SK-N-MC (cell line): Measurements from ENCODE around the gene NKD2.

Experiments
- DNase-seq: peaks from one replicate; pipeline ENCODE4 v3.0.0-alpha.2; 2011; ENCODE audit warnings: low read depth, low spot score
- H3K27ac ChIP-seq: fragments of 200-600 bp; sonication (generic); 2 replicates; pipeline ENCODE4 v1.5.1; 2016; ENCODE audit warnings: mixed run types
- H3K36me3 ChIP-seq: fragments of 200-600 bp; sonication (generic); 2 replicates; pipeline ENCODE4 v1.6.1; 2017; ENCODE audit warnings: antibody characterized with exemption, low read length, mixed read lengths; ENCODE audit not compliant: insufficient read depth
- H3K4me3 ChIP-seq: fragments of 200-600 bp; sonication (generic); 2 replicates; pipeline ENCODE4 v1.5.1; 2016
- H3K9ac ChIP-seq: fragments of 200-600 bp; sonication (generic); 2 replicates; pipeline ENCODE4 v1.8.0; 2017; ENCODE audit warnings: mixed run types, mixed read lengths; ENCODE audit not compliant: insufficient read length
- H3K9me3 ChIP-seq: fragments of 200-600 bp; sonication (generic); 2 replicates; pipeline ENCODE4 v1.6.1; 2017; ENCODE audit warnings: low read depth, mild to moderate bottlenecking, antibody characterized with exemption, low read length, moderate library complexity, mixed read lengths
- EZH2 ChIP-seq: fragments of 200-600 bp; sonication (generic); IDR thresholded peaks from one replicate; pipeline ENCODE4 v1.6.1; 2017; ENCODE audit warnings: antibody characterized with exemption
- FOXP2 ChIP-seq: optimal IDR thresholded peaks from 2 replicates; pipeline ENCODE3; 2011; ENCODE audit warnings: mild to moderate bottlenecking, moderate library complexity; ENCODE audit not compliant: insufficient read depth; ENCODE audit errors: extremely low read length, control extremely low read depth
- POLR2AphosphoS5 ChIP-seq: IDR thresholded peaks from 2 replicates; pipeline ENCODE4 v1.6.1; 2012; ENCODE audit warnings: mild to moderate bottlenecking, low read depth, low read length, borderline replicate concordance

Gene NKD2

DNA sequence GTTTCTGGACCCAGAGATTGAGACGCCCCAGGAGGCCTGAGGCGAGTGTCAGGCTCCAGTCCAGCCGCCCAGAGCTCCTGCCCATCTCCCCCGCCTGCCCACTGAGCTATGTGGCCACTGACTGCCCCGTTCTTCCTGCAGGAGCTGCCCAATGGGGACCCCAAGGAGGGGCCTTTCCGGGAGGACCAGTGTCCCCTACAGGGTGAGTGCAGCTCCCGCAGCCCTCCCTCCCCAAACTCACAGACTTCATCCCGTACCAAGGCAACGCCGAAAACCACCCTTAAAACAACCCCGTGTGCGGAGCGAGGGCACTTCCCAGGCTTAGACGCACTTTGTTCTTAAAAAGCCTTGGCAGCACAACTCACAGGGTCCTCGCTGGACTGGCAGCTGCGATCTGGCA, 23.4 kb downstream of the NKD2 start:
- TF ChIP-seq POLR2AphosphoS5 = no peak
- no peak for TF ChIP-seq EZH2
- TF ChIP-seq FOXP2 = no peak
- no peaks in the 10 kb centered on the region for H3K9me3 ChIP-seq
- H3K9ac ChIP-seq = no peak overlapping the region
- H3K4me3 ChIP-seq = no peak overlapping the region
- no peak overlapping the region for H3K27ac ChIP-seq
- no peaks in the 10 kb centered on the region for H3K36me3 ChIP-seq
- DNase-seq = no peak

DNA sequence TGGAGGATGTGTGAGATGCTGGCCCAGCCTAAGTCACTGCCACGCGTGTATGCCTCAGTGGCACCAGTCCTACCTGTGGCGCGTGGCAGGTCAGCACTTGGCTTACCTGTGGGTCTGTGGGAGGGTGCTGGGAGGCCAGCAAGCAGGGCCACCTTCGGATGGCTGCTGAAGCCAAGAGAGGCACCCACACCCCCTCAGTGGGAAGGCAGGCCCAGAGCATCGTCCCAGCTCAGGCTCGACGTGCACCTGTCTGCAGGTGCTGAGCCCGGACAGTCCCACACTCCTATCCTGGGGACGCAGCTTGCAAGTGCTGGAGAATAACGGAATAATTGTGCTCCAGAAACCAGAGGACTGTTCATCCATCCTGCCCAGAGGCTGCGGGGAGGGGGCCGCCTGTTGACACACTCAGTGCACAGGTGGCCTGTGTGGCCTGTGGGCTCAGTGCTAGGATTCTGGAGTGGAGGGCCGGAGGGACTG, 24.0 kb downstream of the NKD2 start:
- TF ChIP-seq EZH2 (no peak), FOXP2 (no peak), POLR2AphosphoS5 (no peak)
- no peak overlapping the region for H3K9ac ChIP-seq
- H3K27ac ChIP-seq = no peak overlapping the region

DNA sequence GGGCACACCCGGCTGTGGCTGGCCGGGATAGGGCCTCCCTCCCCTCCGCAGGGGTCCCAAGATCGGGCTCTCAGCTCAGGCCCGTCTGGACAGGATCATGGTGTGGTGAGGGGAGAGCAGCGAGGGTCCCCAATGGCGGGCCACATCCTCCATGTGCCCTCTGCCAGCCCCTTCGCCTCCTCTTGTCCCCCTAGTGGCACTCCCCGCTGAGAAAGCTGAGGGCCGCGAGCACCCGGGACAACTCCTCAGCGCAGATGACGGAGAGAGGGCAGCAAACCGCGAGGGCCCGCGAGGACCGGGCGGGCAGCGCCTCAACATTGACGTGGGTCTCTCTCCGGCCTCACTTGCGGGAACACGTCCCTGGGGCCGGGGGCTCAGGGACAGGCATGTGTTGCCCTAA, 24.6 kb downstream of the NKD2 start:
- H3K27ac ChIP-seq = no peak overlapping the region
- TF ChIP-seq FOXP2 (no peak), EZH2 (no peak), POLR2AphosphoS5 (no peak)
- H3K36me3 ChIP-seq = no peaks in the 10 kb centered on the region
- no peak for DNase-seq
- no peak overlapping the region for H3K9ac ChIP-seq
- no peak overlapping the region for H3K4me3 ChIP-seq
- H3K9me3 ChIP-seq = no peaks in the 10 kb centered on the region

More for the DNA sequence above, 24.0 kb downstream of the NKD2 start:
- no peak overlapping the region for H3K4me3 ChIP-seq
- H3K9me3 ChIP-seq = no peaks in the 10 kb centered on the region
- H3K36me3 ChIP-seq = no peaks in the 10 kb centered on the region
- DNase-seq = no peak

DNA sequence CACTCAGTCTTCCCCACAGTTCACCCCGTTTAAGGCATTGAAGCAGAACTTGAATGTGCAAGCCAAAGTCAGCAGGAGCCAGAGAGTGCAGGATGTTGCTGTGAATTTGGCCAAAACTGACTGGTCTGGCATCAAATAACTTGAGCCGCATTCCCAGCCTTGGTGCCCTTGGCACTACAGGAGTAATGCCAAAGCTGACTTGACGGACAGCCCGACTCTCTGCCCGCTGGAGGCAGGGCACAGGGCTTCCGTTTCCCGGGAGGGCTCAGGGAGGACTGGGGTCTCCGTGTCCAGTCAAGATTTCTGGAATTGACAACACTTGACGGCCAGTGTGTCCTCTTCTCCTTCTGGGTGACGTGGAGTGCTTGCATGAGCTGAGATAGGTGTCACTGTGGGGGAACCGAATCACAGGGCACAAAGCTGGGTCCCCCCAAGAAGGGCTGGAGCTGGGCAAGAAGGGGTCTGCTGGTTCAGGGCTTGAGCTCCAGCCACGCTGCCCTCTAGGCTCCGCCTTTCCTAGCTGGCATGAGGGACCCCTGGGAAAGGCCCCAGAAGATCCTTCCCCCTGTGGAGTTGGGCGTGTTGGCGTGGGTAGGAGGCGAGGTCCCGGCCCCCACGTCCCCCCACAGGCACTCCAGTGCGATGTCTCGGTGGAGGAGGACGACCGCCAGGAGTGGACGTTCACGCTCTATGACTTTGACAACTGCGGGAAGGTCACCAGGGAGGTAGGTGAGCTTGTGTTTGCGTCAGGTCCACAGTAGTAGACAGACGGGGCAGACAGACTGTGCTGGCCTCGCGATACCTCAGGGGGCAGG, 25.2 kb downstream of the NKD2 start:
- Histone ChIP-seq H3K27ac (no peak overlapping the region), H3K9ac (no peak overlapping the region), H3K9me3 (no peaks in the 10 kb centered on the region), H3K36me3 (no peaks in the 10 kb centered on the region), H3K4me3 (no peak overlapping the region)
- no peak for TF ChIP-seq FOXP2
- no peak for TF ChIP-seq EZH2
- TF ChIP-seq POLR2AphosphoS5 = no peak
- no peak for DNase-seq

DNA sequence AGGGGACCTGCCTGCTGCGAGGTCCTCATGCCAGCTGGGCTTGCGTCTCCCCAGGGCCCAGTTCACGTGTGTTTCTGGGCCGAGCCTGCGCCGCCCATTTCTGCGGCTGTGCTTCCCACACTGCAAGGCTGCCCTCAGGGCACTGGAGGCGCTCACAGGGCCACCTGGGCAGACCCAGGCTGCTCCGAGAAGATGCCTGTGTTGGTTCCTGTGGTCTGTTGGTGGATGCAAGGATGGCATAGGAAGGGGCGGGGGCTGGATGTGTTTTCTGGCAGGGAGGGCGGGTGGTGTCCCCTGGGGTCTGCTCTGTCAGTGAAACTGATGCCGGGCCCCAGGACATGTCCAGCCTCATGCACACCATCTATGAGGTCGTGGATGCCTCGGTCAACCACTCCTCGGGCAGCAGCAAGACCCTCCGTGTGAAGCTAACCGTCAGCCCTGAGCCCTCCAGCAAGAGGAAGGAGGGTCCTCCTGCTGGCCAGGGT, 25.9 kb downstream of the NKD2 start:
- Histone ChIP-seq H3K4me3 (no peak overlapping the region), H3K9ac (no peak overlapping the region), H3K27ac (no peak overlapping the region), H3K9me3 (no peaks in the 10 kb centered on the region), H3K36me3 (no peaks in the 10 kb centered on the region)
- TF ChIP-seq FOXP2 (no peak), POLR2AphosphoS5 (no peak), EZH2 (no peak)
- no peak for DNase-seq

DNA sequence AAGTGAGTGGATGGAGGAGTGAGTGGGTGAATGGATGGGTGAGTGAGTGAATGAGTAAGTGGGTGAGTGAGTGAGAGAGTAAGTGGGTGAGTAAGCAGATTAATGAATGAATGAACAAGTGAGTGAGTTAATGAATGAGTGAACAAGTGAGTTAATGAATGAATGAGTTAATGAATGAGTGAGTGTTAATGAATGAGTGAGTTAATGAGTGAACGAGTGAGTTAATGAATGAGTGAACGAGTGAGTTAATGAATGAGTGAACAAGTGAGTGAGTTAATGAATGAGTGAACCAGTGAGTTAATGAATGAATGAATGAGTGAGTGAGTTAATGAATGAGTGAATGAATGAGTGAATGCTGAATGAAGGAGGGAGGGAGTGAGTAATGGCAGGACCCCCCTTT, 26.4 kb downstream of the NKD2 start:
- Histone ChIP-seq H3K27ac (no peak overlapping the region), H3K4me3 (no peak overlapping the region)

DNA sequence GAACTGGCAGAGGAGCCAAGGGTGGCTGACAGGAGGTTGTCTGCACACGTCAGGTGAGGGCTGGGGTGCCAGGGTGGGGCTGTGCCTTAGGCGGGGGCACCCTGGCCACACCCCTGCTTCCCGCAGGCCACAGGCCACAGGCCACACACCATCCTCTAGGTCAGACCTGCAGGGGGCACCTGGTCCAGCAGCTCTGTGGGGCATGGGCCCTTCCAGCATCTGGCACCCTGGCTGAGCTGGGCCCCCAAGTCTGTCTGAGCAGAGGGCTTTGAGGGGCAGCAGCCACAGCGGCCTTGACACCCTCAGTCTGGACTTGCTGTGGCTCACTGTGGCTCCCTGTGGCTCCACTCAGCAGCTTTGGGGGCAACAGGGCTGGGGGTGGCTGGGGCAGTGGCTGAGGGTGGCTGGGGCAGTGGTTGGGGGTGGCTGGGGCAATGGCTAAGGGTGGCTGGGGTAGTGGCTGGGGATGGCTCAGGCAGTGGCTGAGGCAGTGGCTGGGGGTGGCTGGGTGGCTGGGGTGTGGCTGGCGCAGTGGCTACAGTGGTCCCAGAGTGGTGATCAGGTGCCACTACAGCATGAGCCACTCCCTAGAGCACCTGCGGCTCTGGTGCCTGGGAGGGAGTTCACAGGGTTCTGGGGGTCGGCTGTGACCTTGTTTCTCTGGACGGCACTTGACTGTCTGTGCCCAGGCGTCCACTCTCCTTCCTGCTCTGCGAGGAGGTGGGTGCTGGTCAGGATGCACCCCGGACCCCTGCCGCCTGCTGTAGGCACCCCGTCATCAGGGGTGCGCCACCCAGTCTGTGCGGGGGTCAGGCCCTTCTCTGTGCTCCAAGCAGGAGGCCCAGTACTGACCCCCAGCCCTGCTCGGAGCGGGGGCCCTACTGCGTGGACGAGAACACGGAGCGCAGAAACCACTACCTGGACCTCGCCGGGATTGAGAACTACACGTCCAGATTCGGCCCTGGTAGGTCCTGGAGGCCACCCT, 27.1 kb downstream of the NKD2 start:
- H3K9me3 ChIP-seq = 0 out of 2 replicates have a peak, but pooled peaks cover 5% of the 10 kb centered on the region
- TF ChIP-seq FOXP2 = no peak
- TF ChIP-seq EZH2 = no peak

More for the DNA sequence above, 26.4 kb downstream of the NKD2 start:
- Histone ChIP-seq H3K36me3 (no peaks in the 10 kb centered on the region), H3K9ac (no peak overlapping the region), H3K9me3 (no peaks in the 10 kb centered on the region)
- no peak for DNase-seq
- no peak for TF ChIP-seq POLR2AphosphoS5
- TF ChIP-seq FOXP2 = no peak
- TF ChIP-seq EZH2 = no peak

DNA sequence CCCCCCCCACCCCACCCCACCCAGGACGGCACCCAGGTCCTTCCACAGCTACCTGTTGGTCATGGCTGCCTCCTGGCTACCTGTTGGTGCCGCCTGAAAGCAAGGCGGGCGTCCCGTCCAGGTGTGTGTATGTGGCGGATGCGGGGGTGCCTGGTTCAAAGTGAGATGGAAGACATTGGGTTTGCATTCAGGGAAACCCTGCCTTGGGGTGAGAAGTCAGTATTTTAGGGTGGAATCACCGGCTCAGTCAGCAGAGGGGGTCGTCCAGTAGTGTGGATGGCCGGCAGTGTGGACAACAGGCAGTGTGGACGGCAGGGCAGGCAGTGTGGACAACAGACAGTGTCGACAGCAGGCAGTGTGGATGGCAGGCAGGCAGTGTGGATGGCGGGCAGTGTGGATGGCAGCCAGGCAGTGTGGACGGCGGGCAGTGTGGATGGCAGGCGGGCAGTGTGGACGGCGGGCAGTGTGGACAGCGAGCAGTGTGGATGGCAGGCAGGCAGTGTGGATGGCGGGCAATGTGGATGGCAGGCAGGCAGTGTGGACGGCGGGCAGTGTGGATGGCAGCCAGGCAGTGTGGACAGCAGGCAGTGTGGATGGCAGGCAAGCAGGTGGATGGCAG, 28.0 kb downstream of the NKD2 start:
- Histone ChIP-seq H3K9ac (no peak overlapping the region), H3K36me3 (no peaks in the 10 kb centered on the region), H3K9me3 (0 out of 2 replicates have a peak, but pooled peaks cover 5% of the 10 kb centered on the region), H3K4me3 (no peak overlapping the region), H3K27ac (no peak overlapping the region)
- TF ChIP-seq EZH2 (no peak), POLR2AphosphoS5 (no peak), FOXP2 (no peak)
- no peak for DNase-seq

More for the DNA sequence above, 27.1 kb downstream of the NKD2 start:
- Histone ChIP-seq H3K9ac (no peak overlapping the region), H3K36me3 (no peaks in the 10 kb centered on the region), H3K4me3 (no peak overlapping the region), H3K27ac (no peak overlapping the region)
- no peak for DNase-seq
